HG03066 (cell line): Measurements from ENCODE around the gene PSMB7.

Experiments used
- ATAC-seq: cut with Tn5 transposase; IDR thresholded peaks from one replicate; pipeline ENCODE4 v1.9.1; 2021; ENCODE audit warnings: low read depth; ENCODE audit not compliant: unreplicated experiment

The PSMB7 gene

GRCh38 chr9:124332361-124333202 is 82.7 kb downstream of the PSMB7 start:
- ATAC-seq = no peak

GRCh38 chr9:124331580-124331979 is 83.7 kb downstream of the PSMB7 start:
- no peak for ATAC-seq

- ATAC-seq = no peak
These were observed 85.1 kb downstream of the PSMB7 start for GRCh38 chr9:124330011-124330697.

- ATAC-seq = no peak
These were observed 85.9 kb downstream of the PSMB7 start for GRCh38 chr9:124329206-124329792.

- no peak for ATAC-seq
These were observed 87.0 kb downstream of the PSMB7 start for GRCh38 chr9:124328285-124328684.

GRCh38 chr9:124327491-124327890 is 87.8 kb downstream of the PSMB7 start:
- no peak for ATAC-seq

GRCh38 chr9:124326378-124326777 is 88.9 kb downstream of the PSMB7 start:
- ATAC-seq = no peak

GRCh38 chr9:124325816-124326215 is 89.4 kb downstream of the PSMB7 start:
- ATAC-seq = no peak

- no peak for ATAC-seq
These were observed 91.3 kb downstream of the PSMB7 start for GRCh38 chr9:124323904-124324303.

GRCh38 chr9:124322618-124323432 is 92.4 kb downstream of the PSMB7 start:
- no peak for ATAC-seq

GRCh38 chr9:124321935-124322334 is 93.3 kb downstream of the PSMB7 start:
- no peak for ATAC-seq

- no peak for ATAC-seq
These were observed 93.8 kb downstream of the PSMB7 start for GRCh38 chr9:124321416-124321815.

GRCh38 chr9:124320062-124320973 is 94.9 kb downstream of the PSMB7 start:
- ATAC-seq = no peak

- ATAC-seq = no peak
These were observed 99.4 kb downstream of the PSMB7 start for GRCh38 chr9:124315882-124316281.

GRCh38 chr9:124313940-124314339 is 101.3 kb downstream of the PSMB7 start:
- ATAC-seq = no peak

GRCh38 chr9:124312290-124313265 is 102.7 kb downstream of the PSMB7 start:
- no peak for ATAC-seq

GRCh38 chr9:124311283-124311682 is 104.0 kb downstream of the PSMB7 start:
- no peak for ATAC-seq

GRCh38 chr9:124309667-124310084 is 105.6 kb downstream of the PSMB7 start:
- ATAC-seq = no peak
